Transverse colon (tissue), 4 donors: ENCODE data around the gene GAPDHS.

Source experiments
- POLR2A ChIP-seq: fragments of 450-650 bp; IDR thresholded peaks from one replicate; pipeline ENCODE4 v1.6.1; 2016; ENCODE audit warnings: antibody characterized with exemption, mild to moderate bottlenecking, moderate library complexity
- POLR2AphosphoS5 ChIP-seq, 3 donors: sonication (generic); formaldehyde crosslinking; IDR thresholded peaks; one replicate each; pipeline ENCODE4 v1.6.1; 2016; ENCODE audit warnings: antibody characterized with exemption in 3 of 3
- TF ChIP-seq, protein P1 (sequence below), 5 experiments: fragments of 200-600 bp in 3 of 5; fragments of 450-650 bp in 2 of 5; sonication (generic) in 3 of 5; IDR thresholded peaks; 1 replicate in 2 of 5; 2 replicates in 3 of 5; pipeline ENCODE4 v1.5.1; 2016 to 2017; ENCODE audit warnings: antibody characterized with exemption in 5 of 5, inconsistent platforms in 3 of 5, mild to moderate bottlenecking in 2 of 5, moderate library complexity in 1 of 5

DNA sequence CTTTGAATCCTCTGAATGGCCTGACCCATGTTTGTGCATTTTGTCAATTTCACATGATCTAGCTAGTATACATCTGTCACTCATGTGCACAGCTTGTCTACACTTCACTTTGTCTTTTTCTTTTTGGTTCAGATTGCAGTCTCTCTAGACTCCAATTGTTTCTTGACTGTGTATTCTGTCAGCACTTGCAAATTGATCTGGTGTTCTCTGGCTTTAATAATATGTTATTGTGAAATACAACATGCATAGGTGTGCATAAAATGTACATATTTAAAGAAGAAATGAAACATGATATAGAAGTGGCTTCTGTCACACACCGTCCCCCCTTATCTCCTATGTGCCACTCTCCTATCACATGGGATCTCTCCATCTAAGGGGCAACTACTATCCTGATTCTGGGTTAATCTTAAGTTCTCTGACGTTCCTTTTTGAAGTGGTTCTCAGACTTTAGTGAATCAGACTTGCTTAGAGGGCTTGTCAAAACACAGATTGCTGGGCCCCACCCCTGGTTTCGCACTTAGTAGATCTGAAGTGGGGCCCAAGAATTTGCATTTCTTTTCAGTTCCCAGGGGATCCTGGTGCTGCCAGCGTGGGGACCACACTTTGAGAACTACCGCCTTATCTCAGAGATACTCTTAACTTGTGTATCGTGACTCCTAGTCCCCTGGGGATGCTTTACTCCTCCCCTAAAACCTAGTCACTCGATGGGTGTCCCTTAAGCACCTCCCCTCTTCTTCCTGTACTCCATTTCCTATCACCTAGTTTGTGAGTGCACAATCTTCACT lies 48.8 kb upstream of the GAPDHS start:
- TF ChIP-seq POLR2AphosphoS5 (IDR thresholded peaks at IDR 0.05) (no peak), POLR2A (no peak)
- TF ChIP-seq, protein P1, sequence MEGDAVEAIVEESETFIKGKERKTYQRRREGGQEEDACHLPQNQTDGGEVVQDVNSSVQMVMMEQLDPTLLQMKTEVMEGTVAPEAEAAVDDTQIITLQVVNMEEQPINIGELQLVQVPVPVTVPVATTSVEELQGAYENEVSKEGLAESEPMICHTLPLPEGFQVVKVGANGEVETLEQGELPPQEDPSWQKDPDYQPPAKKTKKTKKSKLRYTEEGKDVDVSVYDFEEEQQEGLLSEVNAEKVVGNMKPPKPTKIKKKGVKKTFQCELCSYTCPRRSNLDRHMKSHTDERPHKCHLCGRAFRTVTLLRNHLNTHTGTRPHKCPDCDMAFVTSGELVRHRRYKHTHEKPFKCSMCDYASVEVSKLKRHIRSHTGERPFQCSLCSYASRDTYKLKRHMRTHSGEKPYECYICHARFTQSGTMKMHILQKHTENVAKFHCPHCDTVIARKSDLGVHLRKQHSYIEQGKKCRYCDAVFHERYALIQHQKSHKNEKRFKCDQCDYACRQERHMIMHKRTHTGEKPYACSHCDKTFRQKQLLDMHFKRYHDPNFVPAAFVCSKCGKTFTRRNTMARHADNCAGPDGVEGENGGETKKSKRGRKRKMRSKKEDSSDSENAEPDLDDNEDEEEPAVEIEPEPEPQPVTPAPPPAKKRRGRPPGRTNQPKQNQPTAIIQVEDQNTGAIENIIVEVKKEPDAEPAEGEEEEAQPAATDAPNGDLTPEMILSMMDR (IDR thresholded peaks at IDR 0.05) = no peak
